DMS114 treated with DMSO at 0.1 percent for 48 hours (cell line): ENCODE measurements around the gene PIAS2.

ENCODE experiments used
- DNase-seq: peaks from one replicate; lab custom pipeline; 2025; ENCODE audit not compliant: unreplicated experiment; lab: John Stamatoyannopoulos, UW

Gene PIAS2

DNA sequence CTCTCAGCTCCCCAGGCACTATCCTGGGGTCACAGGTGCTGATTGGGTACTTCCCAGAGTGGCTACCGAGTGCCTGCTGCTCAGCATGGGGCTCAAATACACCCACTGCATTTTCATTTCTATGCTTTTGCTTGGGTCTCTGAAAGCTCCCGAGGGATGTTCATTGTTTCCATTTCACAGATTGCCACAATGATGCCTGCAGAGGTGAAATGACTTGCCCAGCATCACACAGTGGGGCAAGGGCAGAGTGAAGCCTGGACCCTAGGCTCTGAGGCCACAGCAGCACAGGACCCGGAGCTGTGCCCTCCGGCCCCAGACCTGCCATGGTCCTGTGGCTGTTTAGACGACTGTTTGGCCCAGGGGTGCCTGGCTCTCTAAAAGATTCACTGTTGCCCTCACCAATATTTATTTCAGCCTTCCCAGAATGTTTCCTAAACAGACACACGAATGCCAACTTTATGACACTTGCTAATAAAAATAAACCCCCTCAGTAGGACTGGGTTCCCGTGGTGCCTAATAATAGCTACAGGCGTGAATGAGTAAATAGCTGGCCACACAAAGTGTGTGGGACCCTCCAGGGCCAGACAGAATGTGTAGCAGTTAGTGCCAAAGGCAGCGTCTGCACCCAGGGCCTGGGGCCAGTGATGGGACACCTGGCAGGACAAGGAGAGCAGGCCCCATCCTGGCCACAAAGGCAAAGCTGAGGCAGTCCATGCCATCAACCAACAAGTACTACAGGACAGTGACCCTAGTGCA lies 149.0 kb downstream of the PIAS2 start:
- no peak for DNase-seq

DNA sequence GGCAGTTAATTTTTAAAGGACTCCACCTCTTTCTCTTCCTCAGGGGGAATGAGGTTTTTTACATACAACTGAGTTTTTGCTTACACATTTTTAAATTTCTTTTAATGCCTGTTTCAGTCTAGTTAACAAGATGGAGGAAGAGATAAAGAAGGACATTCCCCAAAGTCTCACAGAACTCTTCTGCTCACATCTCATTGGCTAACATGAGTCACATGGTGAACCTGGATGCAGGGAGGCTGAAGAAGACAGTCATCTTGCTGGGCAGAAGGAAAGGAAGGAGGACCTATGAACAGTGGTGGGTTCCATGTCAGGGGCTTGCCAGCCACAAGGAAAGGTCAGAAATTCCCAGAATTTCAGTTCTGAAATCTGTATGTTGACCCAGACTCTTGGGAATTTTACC lies 150.1 kb downstream of the PIAS2 start:
- DNase-seq, result no peak

DNA sequence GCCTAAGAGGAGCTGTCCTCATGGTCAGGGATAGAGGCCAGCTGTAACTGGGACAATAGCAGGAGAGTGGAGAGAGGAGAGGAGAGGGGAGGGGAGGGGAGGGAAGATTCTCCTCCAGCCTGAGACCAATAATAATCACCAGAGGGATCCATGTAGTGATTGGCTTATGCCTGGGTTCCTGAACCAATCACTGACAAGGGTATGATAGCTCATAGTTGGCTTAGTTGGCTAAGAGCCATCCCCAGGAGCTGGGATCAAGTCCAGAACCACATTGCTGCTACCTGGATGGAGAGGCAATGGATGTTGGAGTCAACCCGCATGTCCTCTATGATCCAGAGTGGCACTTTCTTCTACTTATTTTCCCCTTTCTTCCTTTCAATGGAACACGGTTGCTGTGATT lies 152.7 kb downstream of the PIAS2 start:
- no peak for DNase-seq

DNA sequence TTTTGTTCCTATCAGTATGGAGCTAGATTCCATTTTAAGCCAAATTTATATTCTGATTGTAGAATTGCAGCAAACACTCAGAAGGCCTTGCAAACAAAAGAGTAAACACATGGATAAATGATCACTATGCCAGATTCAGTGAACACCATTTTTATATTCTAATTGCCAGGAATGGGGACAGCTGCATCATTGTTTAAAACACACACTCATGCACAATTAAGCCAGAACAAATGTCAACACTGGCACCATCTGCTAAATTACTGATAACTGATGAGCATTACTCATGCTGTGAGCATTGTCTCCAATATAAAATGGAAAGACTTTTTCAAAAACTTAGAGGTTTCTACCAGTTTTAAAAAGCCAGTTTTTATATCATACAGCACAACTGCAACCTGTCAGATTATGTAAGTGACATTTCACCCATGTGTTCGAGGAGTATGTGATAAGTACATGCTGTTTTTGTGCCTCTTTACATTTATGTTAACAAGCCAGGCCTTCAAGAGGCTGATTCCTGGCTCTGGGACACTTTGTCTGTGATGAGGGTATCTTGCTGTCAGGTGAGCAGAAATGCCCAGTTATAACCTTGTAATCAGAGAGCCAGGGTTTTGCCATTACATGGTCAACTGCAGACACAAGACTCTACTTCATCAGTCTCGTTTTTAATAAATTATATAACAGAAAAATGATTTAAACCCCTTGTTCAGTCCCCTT lies 156.1 kb downstream of the PIAS2 start:
- DNase-seq, result no peak

DNA sequence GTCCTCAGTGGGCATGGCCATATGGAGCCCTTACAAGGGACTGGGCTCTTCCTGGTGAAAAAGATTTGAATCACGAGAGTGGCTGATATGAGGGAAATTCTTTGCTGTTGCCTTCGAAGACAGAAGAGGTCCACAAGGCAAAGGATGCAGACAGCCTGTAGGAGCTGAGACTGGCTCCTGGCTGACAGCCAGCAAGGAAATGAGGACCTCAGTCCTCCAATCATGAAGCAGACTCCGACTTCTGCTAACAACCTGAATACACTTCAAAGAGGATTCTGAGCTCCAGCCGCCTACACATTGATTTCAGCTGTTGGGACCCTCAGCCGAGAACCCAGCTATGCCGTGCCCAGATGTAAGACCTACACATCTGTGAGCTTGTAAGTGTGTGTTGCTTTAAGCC lies 157.4 kb downstream of the PIAS2 start:
- no peak for DNase-seq

GRCh38 chr18:46756559-46757201 lies 160.6 kb downstream of the PIAS2 start, which contains the start of gene ST8SIA5:
Gene ST8SIA5 (minus strand): TSS chr18:46757053. CDS start chr18:46756508, 545 bp downstream.
- DNase-seq, result no peak

DNA sequence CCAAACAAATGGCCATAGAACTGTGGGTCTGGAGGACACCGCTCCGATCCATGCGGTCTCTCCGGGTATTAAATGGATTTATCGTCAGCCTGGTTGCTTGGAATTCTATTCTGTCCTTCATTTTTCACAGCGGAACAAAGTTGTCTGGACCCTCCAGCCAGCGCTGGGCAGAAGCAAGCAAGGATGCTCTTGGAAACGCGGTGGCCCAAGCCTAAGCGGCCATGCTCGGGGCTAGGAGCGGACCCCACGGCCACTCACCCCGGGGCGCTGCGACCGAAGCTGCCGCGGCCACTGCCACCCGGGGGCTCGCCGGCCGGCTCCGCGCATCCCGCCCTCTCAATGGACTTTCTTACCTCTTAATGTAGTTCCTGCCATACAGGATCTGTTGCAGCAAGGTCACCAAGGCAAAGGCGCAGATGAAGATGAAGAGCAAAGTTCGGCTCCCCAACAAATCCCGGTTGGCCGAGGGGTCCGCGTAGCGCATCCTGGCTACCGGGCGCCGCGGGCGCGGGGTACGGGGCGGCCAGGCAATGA lies 161.2 kb downstream of the PIAS2 start:
- no peak for DNase-seq

DNA sequence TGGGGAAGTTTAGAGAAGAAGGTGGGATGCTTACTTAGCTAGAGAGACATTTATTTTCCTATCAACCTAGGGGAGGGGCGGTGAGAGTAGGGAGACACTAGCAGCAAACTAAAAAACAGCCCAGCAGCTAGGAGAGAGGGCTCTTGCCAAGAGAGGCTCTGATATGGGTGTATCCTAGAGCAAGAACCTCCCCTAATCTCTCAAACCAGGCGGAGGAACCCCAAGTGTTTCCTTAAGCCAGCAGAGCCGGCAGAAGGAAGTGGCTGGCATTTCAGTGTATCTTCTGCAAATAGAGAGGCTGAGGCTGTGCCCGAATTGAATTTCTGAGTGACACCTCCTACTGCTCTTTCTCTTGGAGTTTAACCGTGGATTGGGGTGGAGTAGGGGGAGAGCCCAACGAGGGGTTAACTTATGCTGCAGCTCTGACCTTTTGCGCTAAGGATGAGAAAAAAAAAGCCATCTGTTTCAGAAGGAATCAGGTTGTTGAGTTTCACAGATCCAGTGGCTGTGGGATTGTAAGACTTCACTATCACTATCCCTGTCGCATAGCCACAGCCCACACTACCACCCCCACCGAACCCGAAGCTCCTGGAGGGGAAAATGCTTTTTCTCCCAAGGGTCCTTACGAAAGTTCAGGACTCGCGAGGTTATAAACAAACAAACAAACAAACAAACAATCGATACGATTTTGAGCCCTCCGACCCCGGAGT lies 161.8 kb downstream of the PIAS2 start:
- DNase-seq, result no peak

- no peak for DNase-seq
These were observed 162.5 kb downstream of the PIAS2 start for GRCh38 chr18:46754661-46755292.

GRCh38 chr18:46754188-46754587 lies 163.1 kb downstream of the PIAS2 start:
- no peak for DNase-seq
